IPS-18c (cell line): ENCODE measurements around the gene RNU7-1.

Experiments used
- H3K4me3 ChIP-seq: 2 replicates; pipeline ENCODE4 v1.7.0; 2013; ENCODE audit warnings: low read depth, mild to moderate bottlenecking, low read length, moderate library complexity; ENCODE audit not compliant: insufficient read depth
- H3K9me3 ChIP-seq: one replicate; pipeline ENCODE4 v1.6.1; 2013; ENCODE audit warnings: mild to moderate bottlenecking, low read length, moderate library complexity; ENCODE audit not compliant: control insufficient read depth, insufficient read depth

RNU7-1 gene

GRCh38 chr12:6915789-6916285 lies 27.8 kb upstream of the RNU7-1 start:
- Histone ChIP-seq H3K4me3 (peak overlapping the region; percentile 31; the same call in 1 of the 2 replicates), H3K9me3 (no peaks in the 10 kb centered on the region)

DNA sequence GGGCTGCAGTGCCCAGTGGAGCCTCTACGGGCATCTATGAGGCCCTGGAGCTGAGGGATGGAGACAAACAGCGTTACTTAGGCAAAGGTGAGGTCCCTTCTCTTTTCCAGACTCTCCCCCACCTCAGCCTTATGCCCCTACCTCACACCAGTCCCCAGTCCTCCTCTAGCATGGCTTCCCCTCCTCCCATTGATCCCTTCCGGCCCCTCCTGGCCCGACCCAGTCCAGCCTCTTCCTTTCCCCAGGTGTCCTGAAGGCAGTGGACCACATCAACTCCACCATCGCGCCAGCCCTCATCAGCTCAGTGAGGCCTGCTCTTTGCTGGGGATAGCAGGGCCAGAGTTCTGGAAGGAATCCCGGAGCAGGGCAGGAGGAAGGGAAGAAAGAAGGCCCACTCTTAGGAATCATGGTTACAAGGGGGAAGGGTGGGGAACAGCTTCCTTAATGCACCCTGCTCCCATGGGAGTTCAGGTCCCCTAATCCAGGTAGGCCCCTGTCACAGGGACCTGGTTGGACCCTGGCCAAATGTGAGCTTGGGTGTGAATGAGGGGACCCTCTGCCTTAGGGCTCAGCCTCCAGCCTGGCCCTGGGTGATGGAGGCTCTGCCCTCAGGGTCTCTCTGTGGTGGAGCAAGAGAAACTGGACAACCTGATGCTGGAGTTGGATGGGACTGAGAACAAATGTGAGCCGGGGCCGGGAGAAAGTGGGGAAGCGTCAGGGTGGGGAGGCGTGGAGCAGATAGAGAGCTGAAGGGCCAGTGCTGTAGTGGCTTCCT lies 27.0 kb upstream of the RNU7-1 start:
- Histone ChIP-seq H3K9me3 (no peaks in the 10 kb centered on the region), H3K4me3 (0 out of 2 replicates have a peak overlapping the region, but pooled peaks have one; percentile 31)

DNA sequence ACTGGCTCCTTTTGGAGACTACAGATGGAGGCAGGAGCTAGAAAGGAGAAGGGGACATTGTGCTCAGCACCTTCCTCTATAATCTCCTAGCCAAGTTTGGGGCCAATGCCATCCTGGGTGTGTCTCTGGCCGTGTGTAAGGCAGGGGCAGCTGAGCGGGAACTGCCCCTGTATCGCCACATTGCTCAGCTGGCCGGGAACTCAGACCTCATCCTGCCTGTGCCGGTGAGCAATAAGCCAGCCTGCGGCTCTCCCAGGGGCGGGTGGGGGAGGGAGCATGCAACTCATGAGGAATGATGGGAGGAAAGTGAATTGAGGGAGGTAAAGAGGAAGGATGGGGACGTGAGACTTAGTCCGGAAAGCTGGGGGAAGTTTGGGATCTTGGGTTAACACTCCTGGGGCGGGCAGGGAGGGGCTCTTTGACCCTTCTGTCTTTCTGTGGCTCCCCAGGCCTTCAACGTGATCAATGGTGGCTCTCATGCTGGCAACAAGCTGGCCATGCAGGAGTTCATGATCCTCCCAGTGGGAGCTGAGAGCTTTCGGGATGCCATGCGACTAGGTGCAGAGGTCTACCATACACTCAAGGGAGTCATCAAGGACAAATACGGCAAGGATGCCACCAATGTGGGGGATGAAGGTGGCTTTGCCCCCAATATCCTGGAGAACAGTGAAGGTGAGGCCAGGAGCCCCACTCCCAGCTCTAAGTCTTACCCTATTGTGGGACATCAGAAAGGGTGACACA lies 26.0 kb upstream of the RNU7-1 start:
- H3K4me3 ChIP-seq = no peak overlapping the region
- H3K9me3 ChIP-seq = no peaks in the 10 kb centered on the region

- no peaks in the 10 kb centered on the region for H3K9me3 ChIP-seq
- H3K4me3 ChIP-seq = no peak overlapping the region
Measured at GRCh38 chr12:6919588-6919987, 24.0 kb upstream of the RNU7-1 start.

- Histone ChIP-seq H3K9me3 (no peaks in the 10 kb centered on the region), H3K4me3 (no peak overlapping the region)
Measured at GRCh38 chr12:6921539-6921938, 22.1 kb upstream of the RNU7-1 start.

DNA sequence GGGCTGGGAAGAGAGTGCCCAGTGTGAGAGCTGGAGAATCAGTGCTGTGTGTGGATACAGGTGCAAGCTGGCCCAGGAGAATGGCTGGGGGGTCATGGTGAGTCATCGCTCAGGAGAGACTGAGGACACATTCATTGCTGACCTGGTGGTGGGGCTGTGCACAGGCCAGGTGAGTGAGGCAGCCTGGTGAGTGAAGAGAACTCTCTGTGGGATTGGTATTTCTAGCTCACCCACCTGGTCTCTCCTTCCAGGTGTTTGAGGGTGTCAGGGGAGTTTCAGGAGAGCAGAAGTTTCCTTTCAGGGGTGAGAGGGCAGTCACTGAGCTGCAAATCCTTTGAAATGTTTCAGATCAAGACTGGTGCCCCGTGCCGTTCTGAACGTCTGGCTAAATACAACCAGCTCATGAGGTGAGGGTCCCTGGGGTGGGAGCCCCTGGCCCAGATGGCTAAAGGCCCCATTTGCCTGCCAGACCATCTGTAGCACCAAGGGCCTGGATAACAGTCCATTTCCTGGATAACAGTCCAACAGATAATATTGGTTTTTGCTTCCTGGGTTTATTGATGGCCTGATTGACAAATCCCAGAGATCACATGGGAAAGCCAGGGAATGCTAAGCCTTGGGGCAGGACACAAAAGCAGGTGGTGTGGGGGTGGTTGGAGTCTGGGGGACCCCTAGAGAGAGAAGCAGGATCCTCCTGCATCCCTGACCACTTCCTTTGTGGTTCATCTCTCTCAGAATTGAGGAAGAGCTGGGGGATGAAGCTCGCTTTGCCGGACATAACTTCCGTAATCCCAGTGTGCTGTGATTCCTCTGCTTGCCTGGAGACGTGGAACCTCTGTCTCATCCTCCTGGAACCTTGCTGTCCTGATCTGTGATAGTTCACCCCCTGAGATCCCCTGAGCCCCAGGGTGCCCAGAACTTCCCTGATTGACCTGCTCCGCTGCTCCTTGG lies 21.3 kb upstream of the RNU7-1 start:
- Histone ChIP-seq H3K4me3 (no peak overlapping the region), H3K9me3 (no peaks in the 10 kb centered on the region)

- H3K9me3 ChIP-seq = no peaks in the 10 kb centered on the region
- no peak overlapping the region for H3K4me3 ChIP-seq
Measured at GRCh38 chr12:6923003-6923732, 20.4 kb upstream of the RNU7-1 start.

- Histone ChIP-seq H3K4me3 (no peak overlapping the region), H3K9me3 (no peaks in the 10 kb centered on the region)
Measured at GRCh38 chr12:6923851-6924250, 19.8 kb upstream of the RNU7-1 start.

DNA sequence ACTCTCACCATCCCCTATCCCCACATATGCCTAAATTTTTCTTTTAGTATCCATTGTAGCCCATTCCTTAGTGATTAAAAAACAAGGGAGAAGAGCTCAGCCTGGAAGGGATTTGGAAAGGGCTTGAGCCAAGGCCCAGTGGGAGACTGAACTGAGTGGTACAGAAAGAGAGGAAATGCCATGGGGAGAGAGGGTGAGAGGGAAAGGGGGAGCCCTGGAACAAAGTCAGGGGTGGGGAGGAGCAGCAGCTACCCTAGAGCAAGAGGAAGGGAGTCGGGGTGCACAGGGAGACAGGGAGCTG lies 18.4 kb upstream of the RNU7-1 start:
- peak overlapping the region; percentile 28; the same call in 1 of the 2 replicates for H3K4me3 ChIP-seq
- H3K9me3 ChIP-seq = no peaks in the 10 kb centered on the region

DNA sequence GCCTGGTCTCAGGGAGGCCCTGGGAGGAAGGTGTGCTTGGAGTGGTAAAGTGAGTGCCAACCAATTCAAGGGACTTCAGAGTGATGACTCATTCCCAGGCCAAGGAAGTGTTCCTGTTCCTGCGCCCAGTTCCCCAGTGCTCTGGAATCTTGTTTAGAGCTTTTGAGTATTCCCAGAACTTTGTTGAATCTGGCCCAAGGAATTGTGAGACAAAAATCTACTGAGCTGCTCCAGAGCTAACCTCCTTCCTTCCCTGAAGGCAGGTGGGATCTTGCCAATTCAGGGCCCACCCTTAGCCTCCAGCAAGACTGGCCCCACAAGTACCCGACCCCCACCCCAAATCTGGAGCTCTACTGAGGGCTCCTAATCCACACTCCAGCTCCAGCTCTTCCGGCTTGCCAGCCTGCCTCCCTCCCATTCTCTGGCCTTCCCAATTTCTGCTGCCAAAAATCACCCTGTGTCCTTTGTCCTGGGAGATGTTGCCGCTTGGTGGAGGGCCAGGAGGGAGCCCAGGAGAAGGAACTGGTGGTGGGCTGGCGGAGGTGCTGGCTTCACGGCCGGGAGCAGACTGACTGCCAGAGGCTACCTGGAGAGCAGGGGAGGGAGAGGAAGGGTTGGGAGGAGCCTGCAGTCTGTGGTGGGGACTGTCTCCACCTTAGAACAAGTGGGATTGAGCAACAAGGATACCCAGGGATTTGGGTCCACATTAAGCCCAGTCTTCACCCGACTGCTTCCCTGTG lies 17.9 kb upstream of the RNU7-1 start:
- H3K4me3 ChIP-seq = peak overlapping the region; percentile 64

DNA sequence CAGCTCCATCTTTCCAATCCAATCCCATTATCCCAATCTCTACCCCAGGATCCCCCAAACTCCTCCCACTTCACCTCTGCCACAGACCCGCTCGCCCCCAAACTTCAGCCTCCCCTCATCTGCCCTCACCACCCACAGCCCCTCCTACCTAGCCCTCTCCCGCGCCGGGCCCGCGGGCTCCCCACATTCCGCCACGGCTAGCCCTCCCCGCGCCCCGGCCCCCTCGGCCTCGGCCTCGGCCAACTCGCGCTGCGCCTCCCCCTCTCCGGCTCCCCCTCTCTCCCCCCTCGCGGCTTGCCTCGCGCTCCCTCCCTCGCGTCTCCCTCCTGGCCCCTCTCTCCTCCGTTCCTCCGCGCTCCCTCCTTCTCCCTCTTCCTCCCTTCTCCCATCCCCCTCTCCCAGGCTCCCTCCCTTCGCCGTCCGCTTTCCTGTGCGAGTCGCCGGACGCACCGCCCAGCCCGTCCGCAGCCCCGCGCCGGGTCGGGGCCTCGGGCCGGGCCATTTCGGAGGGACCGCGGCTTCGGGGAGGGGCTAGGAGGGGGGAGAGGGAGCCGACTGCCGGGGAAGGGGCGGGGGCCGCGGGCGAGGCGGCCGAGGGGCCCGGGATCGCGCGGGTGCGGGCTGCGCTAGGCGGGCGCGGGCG lies 16.1 kb upstream of the RNU7-1 start, which contains the start of gene ATN1:
ATN1 (plus strand) TSS at position 581 of the 643 bp plus-strand sequence. CDS start 6,043 bp downstream, outside the sequence.
- Histone ChIP-seq H3K4me3 (peak within 1 kb of the TSS; percentile 93), H3K9me3 (no peaks in the 10 kb centered on the region)

More for the DNA sequence above, 17.9 kb upstream of the RNU7-1 start:
- H3K9me3 ChIP-seq = no peaks in the 10 kb centered on the region

DNA sequence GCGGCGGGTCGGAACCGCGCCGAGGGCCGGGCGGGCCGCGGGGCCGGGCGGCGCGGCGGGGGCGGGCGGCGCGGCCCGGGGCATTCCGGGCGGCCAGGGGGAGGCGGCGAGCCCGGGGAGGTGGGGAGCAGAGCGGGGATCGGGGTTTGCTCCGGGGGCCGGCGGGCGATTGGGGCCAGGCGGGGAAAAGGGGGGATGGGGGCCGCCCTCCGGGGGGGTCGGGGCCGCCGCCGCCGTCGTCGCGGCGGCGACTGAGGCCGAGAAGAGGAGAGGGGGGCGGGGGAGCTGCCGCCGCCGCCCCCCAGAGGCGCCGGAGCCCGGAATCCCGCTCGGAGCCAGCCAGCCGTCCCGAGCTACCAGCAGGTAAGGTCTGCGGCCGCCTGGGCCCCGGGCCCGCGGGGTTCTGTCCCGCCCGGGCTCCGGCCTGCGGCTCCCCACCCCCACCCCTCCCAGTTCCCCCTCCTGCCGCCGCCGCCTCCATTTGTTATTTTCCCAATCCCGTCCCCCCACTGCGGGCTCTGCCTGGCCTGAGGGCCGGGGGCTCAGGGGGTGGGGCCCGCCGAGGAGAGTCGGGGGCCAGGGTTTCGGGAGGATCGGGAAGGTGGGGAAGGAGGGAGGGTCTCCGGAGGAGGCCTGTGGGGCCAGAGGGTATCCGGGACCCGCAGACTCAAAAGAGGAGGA lies 15.5 kb upstream of the RNU7-1 start:
- Histone ChIP-seq H3K4me3 (peak overlapping the region; percentile 93), H3K9me3 (no peaks in the 10 kb centered on the region)

DNA sequence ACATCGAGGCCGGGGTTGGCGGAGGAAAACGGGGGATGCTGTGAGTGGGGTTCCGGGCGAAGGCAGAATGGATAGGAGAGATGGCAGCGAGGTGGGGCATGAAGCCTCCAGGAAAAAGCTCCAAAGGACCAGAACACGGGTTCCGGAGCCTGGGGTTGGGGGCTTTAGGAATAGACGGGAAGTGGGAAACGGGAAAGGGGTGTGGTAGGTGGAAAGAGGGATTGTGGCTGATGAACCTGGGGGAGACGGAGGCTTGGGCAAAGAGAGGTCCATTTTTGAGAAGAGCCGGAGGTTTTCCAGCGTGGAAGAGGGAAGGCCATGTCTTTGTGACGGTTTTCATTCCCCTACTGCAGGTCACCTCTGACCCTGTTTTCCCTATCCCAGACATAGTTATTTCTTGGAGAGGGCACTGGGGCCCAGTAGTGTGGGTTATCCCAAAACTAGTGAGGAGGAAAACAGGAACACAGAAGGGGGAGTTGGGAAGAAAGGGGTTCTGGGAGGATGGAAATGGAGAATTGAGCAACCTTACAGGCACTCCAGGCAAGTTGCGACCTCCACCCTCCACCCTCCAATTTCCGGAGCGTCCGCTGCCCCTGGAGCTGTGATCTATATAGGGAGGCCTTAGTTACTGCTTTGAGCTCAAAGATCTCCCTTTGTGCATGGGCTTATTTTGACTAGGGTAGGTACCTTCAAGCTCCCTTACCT lies 14.8 kb upstream of the RNU7-1 start:
- Histone ChIP-seq H3K9me3 (no peaks in the 10 kb centered on the region), H3K4me3 (peak overlapping the region; percentile 93)

- Histone ChIP-seq H3K4me3 (peak overlapping the region; percentile 93), H3K9me3 (no peaks in the 10 kb centered on the region)
Measured at GRCh38 chr12:6929466-6930452, 13.9 kb upstream of the RNU7-1 start.
